ENCODE data around the gene OTUD4. TPM values are rescaled to one million over a fixed set of nuclear protein-coding genes. Genes with fewer than 3 reads are reported as not detected.

OTUD4 gene
- total and polyA plus RNA-seq, 9 of the 15 experiments (the other 6 are each of a cell fraction or from before 2014, with no cell fraction given), result 4.2 to 29.0 (median 24.8) TPM

DNA sequence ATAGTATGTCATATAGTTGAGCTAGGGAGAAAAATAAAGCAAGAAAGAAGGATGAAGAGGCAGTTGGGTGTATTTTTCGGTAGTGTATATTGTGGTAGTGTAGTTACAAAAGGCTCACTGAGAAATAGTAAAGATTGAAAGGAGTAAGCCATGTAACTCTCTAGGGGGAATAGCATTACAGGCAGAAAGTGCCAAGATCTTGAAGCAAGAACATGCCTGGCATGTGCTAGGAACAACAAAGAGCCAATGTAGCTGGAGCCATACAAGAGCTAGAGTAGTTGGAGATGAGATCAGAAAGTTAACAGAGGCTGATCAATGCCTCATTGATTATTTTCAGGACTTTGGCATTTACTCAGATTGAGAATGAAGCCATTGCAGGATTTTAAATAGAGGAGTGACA lies 79.3 kb downstream of the OTUD4 start:
- no peaks in the 10 kb centered on the region for H3K27me3 ChIP-seq (ENCODE audit: control insufficient read depth in 2 of 2, insufficient read depth in 2 of 2, low read length in 2 of 2)
- DNase-seq (ENCODE audit: extremely low read depth in 1 of 4, low spot score in 3 of 4), result no peak
- POLR2A ChIA-PET, result interaction anchor here (0.6 to 1.3 kb wide), 2 partner anchors 74 to 1844 kb away, joined by 3 to 4 read pairs; no protein-coding TSS in a partner anchor
- WGBS (ENCODE audit: insufficient coverage, low coverage, missing lambda C conversion rate), result 50% methylated on average over 1 of the region's 1 CpG
- H3K36me3 ChIP-seq (ENCODE audit: control insufficient read depth, insufficient read depth, low read length), result peaks cover 64% of the 10 kb centered on the region
- FAIRE-seq, result no peak
- in situ Hi-C loops (cut with MboI) (no loop called here), intact Hi-C loops (cut with micrococcal nuclease) (no loop called here)
- BruUV-seq (replicated peaks), result no TSS peak
- H3K9ac ChIP-seq (ENCODE audit: insufficient read depth in 1 of 2, low read depth in 2 of 2, low read length in 2 of 2), result no peak overlapping the region
- H3K4me3 ChIP-seq, result no peak overlapping the region
- no peaks in the 10 kb centered on the region for H3K9me3 ChIP-seq (replicated peaks; ENCODE audit: control insufficient read depth, insufficient read depth, low read depth, low read length)
- no peak for ATAC-seq
- H3K79me2 ChIP-seq (ENCODE audit: control insufficient read depth, insufficient read depth, low read length), result peaks cover 91% of the 10 kb centered on the region
- H4K20me1 ChIP-seq (replicated peaks; ENCODE audit: control insufficient read depth, insufficient read depth, low read length), result peaks cover 14% of the 10 kb centered on the region; the same call in 1 of the 2 replicates
- H3K9me1 ChIP-seq (ENCODE audit: control insufficient read depth, insufficient read depth, low read length), result no peaks in the 10 kb centered on the region
- H2AFZ ChIP-seq (ENCODE audit: low read depth, low read length), result no peak overlapping the region
- H3K27ac ChIP-seq (ENCODE audit: extremely low read depth, low read depth, low read length), result 0 out of 3 replicates have a peak overlapping the region, but pooled peaks have one; percentile 9
- peak overlapping the region; percentile 43 for H3K4me2 ChIP-seq (ENCODE audit: insufficient read depth, low read length)
- CTCF ChIA-PET (ENCODE audit: low intra/inter-chr PET ratio), result no interaction called here
- TF ChIP-seq HDAC6 (IDR thresholded peaks at IDR 0.05; ENCODE audit: low read depth, low read length) (no peak), U2AF2 (optimal IDR thresholded peaks at IDR 0.05; ENCODE audit: low read depth, low read length) (no peak), CEBPB (tag; IDR thresholded peaks at IDR 0.05) (no peak), MXI1 (IDR thresholded peaks at IDR 0.05; ENCODE audit: low read depth, low read length) (no peak)
- H3K4me1 ChIP-seq (replicated peaks in 1 of 2; ENCODE audit: control insufficient read depth in 2 of 2, insufficient read depth in 2 of 2, low read length in 2 of 2), result peaks cover 15 to 19% of the 10 kb centered on the region in 2 experiments; a peak in 3 of 5 replicates

DNA sequence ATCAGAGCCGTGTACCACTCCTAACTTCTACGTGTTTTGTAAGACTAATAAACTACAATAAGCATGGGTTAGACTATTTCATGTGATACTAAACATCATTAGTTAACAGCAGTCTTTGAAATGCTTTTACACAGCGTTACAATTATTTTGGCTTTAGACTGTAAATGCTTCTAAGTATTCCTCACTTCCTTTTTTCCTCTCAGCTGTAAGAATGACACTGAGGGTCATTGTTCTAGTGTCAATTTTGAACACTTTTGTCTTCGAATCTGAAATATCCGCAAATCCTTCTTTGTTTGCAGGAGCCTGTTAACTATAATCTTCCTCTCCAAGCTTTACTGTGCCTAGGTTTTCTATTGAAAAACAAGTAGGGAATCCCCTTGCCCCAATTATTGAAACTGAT lies 80.7 kb downstream of the OTUD4 start:
- Histone ChIP-seq H3K9me3 (replicated peaks; ENCODE audit: control insufficient read depth, insufficient read depth, low read depth, low read length) (no peaks in the 10 kb centered on the region), H3K36me3 (ENCODE audit: control insufficient read depth, insufficient read depth, low read length) (peaks cover 63% of the 10 kb centered on the region), H3K27me3 (ENCODE audit: control insufficient read depth in 2 of 2, insufficient read depth in 2 of 2, low read length in 2 of 2) (no peaks in the 10 kb centered on the region), H3K27ac (ENCODE audit: extremely low read depth, low read depth, low read length) (peak overlapping the region; percentile 99; the same call in 2 of the 3 replicates), H2AFZ (ENCODE audit: low read depth, low read length) (no peak overlapping the region), H4K20me1 (replicated peaks; ENCODE audit: control insufficient read depth, insufficient read depth, low read length) (peaks cover 14% of the 10 kb centered on the region; the same call in 1 of the 2 replicates), H3K4me1 (replicated peaks in 1 of 2; ENCODE audit: control insufficient read depth in 2 of 2, insufficient read depth in 2 of 2, low read length in 2 of 2) (peaks cover 15 to 19% of the 10 kb centered on the region in 2 experiments; a peak in 3 of 5 replicates), H3K79me2 (ENCODE audit: control insufficient read depth, insufficient read depth, low read length) (peaks cover 100% of the 10 kb centered on the region), H3K4me2 (ENCODE audit: insufficient read depth, low read length) (peak overlapping the region; percentile 99), H3K4me3 (peak overlapping the region; percentile 90), H3K9ac (ENCODE audit: insufficient read depth in 1 of 2, low read depth in 2 of 2, low read length in 2 of 2) (peak overlapping the region in 1 of 2 experiments; percentile 97; a peak in 3 of 4 replicates), H3K9me1 (ENCODE audit: control insufficient read depth, insufficient read depth, low read length) (no peaks in the 10 kb centered on the region)
- no peak for ATAC-seq
- FAIRE-seq, result no peak
- in situ Hi-C loops (cut with MboI) (no loop called here), intact Hi-C loops (cut with micrococcal nuclease) (loop anchor here (2.0 kb wide), 1 partner anchor 79 kb away; no protein-coding TSS in a partner anchor)
- CTCF ChIA-PET (ENCODE audit: low intra/inter-chr PET ratio), result no interaction called here
- WGBS (ENCODE audit: insufficient coverage, low coverage, missing lambda C conversion rate), result 0% methylated on average over 5 of the region's 5 CpGs
- no peak for DNase-seq (ENCODE audit: extremely low read depth in 1 of 4, low spot score in 3 of 4)
- TF ChIP-seq SPI1 (IDR thresholded peaks at IDR 0.05; ENCODE audit: borderline replicate concordance, low read depth, low read length) (peak; percentile 90), SMARCA4 (IDR thresholded peaks at IDR 0.05) (0 out of 2 replicates have a peak, but pooled peaks have one; percentile 10), ZNF764 (CRISPR knock-in tag; IDR thresholded peaks at IDR 0.05; ENCODE audit: low read depth) (no peak)
- POLR2A ChIA-PET, result interaction anchor here (1.3 to 2.2 kb wide), 2 partner anchors 13 to 16 kb away, joined by 4 to 10 read pairs; no protein-coding TSS in a partner anchor
- BruUV-seq (replicated peaks), result no TSS peak

All from K562 (cell line).